HG03066 (cell line): ENCODE data around the gene ADARB1.

Experiments
- ATAC-seq: cut with Tn5 transposase; IDR thresholded peaks from one replicate; pipeline ENCODE4 v1.9.1; 2021; ENCODE audit warnings: low read depth; ENCODE audit not compliant: unreplicated experiment

Gene ADARB1

DNA sequence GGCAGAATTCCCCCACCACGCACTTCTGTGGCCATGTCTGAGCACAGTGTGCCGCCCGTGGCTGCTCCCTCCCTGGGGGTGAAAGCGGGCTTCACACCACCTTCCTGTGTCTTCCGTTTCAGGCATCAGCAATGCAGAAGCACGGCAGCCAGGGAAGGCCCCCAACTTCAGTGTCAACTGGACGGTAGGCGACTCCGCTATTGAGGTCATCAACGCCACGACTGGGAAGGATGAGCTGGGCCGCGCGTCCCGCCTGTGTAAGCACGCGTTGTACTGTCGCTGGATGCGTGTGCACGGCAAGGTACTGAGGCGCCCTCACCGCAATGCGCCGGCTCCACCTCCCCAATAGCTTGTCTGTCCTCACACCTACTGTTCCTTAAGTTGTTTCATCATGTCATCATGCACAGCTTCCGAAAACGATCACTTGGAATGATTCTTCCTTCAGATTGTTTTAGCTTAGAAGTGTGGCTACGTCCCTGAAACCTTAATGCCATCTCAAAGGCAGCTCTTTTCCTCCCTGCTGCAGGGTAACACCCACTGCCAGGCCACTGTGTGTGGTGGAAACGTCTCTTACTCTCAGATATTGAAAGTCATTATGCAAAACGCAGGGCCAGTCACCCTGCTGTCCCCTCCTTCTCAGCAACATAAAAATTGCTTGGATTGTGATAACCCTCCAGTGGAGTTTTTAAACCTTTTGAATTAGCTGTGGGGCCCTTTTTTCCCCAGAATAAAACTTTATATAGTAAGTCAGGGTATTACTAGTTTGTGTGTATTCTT lies 146.5 kb downstream of the ADARB1 start:
- ATAC-seq: no peak

GRCh38 chr21:45222001-45222400 lies 147.6 kb downstream of the ADARB1 start:
- ATAC-seq: no peak

- no peak for ATAC-seq
Observed at GRCh38 chr21:45223236-45224185, 149.1 kb downstream of the ADARB1 start.

DNA sequence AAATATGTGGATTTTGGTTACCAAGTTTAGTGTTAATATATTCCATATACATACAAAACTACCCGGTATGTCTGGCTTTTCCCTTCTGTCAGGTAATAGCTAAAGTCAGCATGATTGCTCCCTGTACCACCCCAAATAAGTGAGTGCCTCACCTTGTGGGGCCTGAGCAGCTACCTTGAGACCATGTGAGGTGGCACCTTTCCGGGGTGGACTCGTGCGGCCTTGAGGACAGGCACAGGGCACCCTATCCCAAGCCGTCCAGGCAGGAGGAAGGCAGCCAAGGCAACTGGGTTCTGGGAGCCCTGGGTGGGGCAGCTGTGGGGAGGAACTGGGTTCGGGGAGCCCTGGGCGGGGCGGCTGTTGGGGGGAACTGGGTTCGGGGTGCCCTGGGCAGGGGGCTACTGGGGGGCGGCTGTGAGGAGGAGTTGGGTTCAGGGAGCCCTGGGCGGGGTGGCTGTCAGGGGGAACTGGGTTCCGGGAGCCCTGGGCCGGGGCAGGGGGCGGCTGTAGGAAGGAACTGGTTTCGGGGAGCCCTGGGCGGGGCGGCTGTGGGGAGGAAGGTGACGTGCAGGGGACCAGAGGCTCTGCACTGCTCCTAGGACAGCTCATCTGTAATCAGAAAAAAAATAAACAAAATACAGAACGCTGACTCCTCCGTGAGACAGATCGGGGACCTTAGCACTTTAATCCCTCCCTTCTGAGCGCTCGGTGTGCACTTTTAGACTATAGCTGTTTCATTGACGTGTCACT lies 150.0 kb downstream of the ADARB1 start:
- no peak for ATAC-seq

- no peak for ATAC-seq
Observed at GRCh38 chr21:45225041-45225740, 150.8 kb downstream of the ADARB1 start.

- ATAC-seq: no peak
Observed at GRCh38 chr21:45225741-45226327, 151.5 kb downstream of the ADARB1 start.

DNA sequence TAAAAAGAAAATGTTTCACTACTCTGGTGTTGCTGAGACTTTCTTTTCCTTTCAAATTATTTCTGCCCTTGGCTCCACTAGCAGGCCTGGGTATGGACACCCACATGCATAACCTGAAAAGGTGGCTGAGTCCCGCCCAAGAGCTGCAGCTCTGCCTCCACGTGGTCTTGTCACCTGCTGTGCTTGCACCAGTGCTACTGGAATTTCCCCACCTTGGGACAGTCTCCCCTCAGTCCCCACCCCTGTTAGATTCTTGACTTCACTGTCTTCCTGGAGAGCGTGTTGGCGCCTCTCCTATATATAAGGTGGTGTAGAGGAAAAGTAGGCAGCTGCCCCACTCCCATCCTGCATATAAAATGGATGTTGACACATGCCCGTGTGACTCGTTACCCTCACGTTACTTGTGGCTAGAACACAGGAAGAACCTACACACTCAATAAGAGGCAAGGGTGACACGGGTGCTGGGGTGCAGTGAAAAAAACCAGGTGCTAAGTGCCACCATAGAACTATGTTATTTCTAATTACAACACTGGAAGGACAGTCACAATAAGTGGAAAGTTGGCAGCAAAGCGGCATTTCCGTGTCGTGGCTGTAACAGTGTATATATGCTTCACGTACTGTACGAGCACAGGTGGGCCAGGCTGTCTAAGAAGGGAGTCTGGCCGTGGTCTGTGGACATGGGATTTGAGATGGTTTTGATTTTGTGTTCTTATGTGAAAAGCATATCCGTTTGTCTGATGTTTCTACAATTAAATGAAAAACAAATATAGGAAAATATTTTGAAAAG lies 152.4 kb downstream of the ADARB1 start:
- ATAC-seq: no peak

- ATAC-seq: no peak
Observed at GRCh38 chr21:45227735-45228134, 153.4 kb downstream of the ADARB1 start.

- ATAC-seq: no peak
Observed at GRCh38 chr21:45228171-45228641, 153.8 kb downstream of the ADARB1 start.

GRCh38 chr21:45228656-45229240 lies 154.4 kb downstream of the ADARB1 start:
- no peak for ATAC-seq

DNA sequence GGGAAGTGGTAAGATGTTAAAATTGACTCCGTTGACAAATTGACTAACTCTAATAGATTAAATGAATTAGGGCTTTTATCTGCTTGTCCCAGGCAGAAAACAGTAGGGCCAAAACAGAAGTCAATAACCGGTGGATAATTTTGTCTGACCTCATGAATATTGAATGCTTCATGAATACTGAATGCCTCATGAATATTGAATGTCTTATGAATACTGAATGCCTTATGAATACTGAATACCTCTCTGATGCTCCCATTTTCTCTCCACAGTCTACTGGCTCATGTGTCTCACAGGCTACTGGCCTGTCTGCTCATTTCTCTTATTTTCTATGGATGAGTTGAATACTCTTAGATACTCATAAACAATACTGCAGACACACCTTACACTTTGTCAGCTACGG lies 157.3 kb downstream of the ADARB1 start:
- ATAC-seq: no peak

DNA sequence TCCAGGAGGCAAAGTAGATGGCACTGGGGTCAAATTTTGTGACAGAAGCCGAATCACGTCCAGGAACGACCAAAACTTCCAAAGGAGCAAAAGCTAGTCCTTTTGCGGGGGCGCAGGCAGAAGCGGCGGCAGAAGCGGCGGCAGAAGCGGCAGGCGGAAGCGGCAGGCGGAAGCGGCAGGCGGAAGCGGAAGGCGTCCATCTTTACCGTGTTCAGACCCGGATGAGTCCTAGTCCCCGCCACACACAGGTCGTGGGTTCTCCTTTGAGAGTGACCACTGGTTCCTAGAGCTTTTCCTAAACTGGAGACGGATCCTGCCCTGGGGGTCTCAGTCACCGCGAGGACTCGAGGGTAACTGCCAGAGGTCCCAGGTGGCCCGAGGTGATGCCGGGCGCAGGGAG lies 159.7 kb downstream of the ADARB1 start:
- ATAC-seq: no peak

GRCh38 chr21:45234965-45235364 lies 160.6 kb downstream of the ADARB1 start:
- ATAC-seq: no peak

DNA sequence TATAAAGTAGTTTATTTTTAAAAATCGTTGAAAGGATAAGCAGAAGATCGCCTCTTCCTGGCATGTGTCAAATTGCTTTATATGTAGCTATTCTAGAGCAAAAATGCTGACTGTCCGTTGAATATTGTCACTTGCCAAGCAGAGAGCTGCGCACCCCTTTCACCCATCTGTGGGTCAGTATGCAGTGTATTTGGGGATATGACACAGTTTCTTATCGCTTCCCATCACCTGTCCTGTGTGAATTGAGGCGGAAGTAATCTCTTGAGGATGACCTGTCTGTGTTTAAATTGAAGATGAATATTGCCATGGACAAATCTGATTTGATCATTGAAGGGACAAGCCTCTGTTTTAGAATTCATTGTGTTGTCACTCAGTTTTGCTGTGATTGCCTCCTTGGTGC lies 161.1 kb downstream of the ADARB1 start:
- no peak for ATAC-seq

- ATAC-seq: no peak
Observed at GRCh38 chr21:45236481-45236880, 162.1 kb downstream of the ADARB1 start.

DNA sequence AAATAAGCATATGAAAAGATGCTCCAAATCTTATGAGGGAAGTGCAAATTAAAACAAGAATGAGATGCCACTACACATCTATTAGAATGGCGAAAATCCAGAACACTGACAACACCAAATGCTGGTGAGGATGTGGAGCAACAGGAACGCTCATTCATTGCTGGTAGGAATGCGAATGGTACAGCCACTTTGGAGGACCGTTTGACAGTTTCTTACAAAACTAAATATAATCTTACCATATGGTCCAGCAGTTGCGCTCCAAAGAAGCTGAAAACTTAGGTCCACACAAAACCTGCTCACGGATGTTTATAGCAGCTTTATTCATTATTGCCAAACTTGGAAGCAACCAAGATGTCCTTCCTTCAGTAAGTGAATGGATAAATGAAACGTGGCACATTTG lies 163.0 kb downstream of the ADARB1 start:
- no peak for ATAC-seq

DNA sequence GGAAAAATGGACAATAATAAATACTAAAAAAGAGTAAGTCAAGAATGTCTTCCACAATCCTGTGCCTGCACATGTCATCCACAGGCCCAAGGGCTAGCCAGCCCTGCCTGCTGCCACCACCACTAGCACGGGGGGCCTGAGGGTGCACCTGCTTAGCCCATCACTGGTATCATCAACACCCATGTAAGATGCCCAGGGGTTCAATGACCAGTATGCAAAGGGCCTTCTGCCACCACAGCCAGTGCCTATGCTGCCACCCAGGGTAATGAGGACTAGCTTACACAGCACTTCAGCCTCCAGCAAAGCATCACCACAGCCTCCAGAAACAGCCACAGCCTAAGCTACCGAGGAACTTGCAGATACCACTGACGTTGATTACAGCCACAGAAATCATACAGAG lies 167.0 kb downstream of the ADARB1 start:
- no peak for ATAC-seq

DNA sequence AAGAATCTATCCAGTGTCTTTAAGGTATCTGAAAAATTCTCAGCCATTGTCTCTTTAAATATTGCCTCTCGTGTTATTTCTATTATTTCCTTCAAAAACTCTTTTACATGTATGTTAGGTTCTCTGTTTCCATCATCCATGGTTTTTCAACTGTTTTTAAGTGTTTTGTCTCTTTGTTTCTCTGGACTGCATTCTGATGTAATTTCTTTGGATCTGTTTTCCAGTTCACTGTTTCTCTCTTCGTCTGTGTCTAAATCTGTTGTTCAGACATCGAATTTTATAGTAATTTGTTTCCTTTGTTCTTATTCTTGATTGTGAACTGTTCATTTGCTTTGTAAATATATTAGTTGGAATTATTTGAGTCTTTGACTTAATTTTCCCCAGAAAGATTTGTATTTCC lies 169.2 kb downstream of the ADARB1 start:
- no peak for ATAC-seq
